DOHH2 (cell line): ENCODE results near the gene ZFHX3.

ENCODE experiments used
- EZH2phosphoT487 ChIP-seq: fragments of 200-600 bp; sonication (generic); IDR thresholded peaks from 2 replicates; pipeline ENCODE4 v1.6.1; 2017; ENCODE audit warnings: borderline replicate concordance, mild to moderate bottlenecking, antibody characterized with exemption, low read length, moderate library complexity, mixed read lengths
- TF ChIP-seq, protein P1 (sequence below): fragments of 200-600 bp; sonication (generic); IDR thresholded peaks from one replicate; pipeline ENCODE4 v1.5.1; 2014; ENCODE audit warnings: antibody characterized with exemption, mild to moderate bottlenecking, low read depth, low read length; ENCODE audit not compliant: poor library complexity, severe bottlenecking

DNA sequence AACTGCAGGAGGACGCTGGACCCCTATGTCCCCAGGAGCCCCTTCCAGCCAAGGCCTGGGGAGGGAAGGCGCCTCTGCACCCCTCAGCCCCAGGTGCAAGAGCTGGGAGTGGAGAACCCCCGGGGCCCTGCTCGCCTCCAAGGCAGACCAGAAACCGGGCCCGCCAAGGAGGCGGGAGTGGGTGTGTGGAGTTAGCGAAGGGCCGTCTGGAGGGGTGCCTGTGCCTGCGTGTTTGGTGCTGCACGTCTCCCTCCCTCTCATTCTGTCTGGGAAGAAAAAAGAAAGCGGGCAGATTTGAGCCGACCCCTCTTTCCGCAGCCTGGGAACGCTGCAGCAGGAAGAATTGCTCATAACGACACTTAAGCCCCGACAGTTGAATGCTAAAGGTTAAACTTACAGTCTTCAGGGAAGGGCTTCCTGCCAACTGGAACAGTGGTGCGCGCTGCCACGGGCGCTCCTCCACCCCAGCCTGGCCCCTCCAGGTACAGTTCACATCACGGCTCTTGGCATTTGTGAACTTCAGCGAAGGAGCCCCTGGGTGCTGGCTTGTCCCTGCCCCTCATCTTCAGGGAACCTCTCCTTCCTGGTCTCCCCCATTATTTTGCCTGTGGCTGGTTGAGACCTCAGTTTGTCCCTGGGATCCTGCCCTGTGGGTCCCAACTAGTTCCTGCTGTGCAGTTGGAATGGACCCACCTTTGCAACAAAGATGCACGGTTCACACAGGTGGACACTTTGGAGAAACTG lies 19.2 kb upstream of the ZFHX3 start:
- TF ChIP-seq, protein P1, sequence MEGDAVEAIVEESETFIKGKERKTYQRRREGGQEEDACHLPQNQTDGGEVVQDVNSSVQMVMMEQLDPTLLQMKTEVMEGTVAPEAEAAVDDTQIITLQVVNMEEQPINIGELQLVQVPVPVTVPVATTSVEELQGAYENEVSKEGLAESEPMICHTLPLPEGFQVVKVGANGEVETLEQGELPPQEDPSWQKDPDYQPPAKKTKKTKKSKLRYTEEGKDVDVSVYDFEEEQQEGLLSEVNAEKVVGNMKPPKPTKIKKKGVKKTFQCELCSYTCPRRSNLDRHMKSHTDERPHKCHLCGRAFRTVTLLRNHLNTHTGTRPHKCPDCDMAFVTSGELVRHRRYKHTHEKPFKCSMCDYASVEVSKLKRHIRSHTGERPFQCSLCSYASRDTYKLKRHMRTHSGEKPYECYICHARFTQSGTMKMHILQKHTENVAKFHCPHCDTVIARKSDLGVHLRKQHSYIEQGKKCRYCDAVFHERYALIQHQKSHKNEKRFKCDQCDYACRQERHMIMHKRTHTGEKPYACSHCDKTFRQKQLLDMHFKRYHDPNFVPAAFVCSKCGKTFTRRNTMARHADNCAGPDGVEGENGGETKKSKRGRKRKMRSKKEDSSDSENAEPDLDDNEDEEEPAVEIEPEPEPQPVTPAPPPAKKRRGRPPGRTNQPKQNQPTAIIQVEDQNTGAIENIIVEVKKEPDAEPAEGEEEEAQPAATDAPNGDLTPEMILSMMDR, result no peak
- no peak for TF ChIP-seq EZH2phosphoT487
